Loucy (cell line): ENCODE results near the gene CAPN7.
A peak's percentile ranks its signal among the peaks of the same experiment; 100 is the strongest.

Source experiments
- H2AFZ ChIP-seq: fragments of 200-600 bp; sonication (generic); 2 replicates; pipeline ENCODE4 v1.6.0; 2016; ENCODE audit warnings: antibody characterized with exemption, mild to moderate bottlenecking, low read length, moderate library complexity
- H3F3A ChIP-seq: fragments of 200-600 bp; 2 replicates; pipeline ENCODE4 v1.6.0; 2016; ENCODE audit warnings: antibody characterized with exemption, low read depth, mild to moderate bottlenecking
- H3K27me3 ChIP-seq: fragments of 200-600 bp; sonication (generic); 2 replicates; pipeline ENCODE4 v1.6.1; 2014; ENCODE audit warnings: low read length, mild to moderate bottlenecking; ENCODE audit not compliant: insufficient read depth, poor library complexity, severe bottlenecking
- H3K36me3 ChIP-seq: fragments of 200-600 bp; sonication (generic); 2 replicates; pipeline ENCODE4 v1.6.1; 2016; ENCODE audit warnings: low read length; ENCODE audit not compliant: insufficient read depth
- H3K4me1 ChIP-seq: fragments of 200-600 bp; sonication (generic); 2 replicates; pipeline ENCODE4 v1.5.1; 2014; ENCODE audit warnings: low read length, mild to moderate bottlenecking; ENCODE audit not compliant: insufficient read depth, poor library complexity, severe bottlenecking
- H3K4me2 ChIP-seq: fragments of 200-600 bp; sonication (generic); 2 replicates; pipeline ENCODE4 v1.6.0; 2014; ENCODE audit warnings: antibody characterized with exemption, low read length, low read depth, mild to moderate bottlenecking; ENCODE audit not compliant: poor library complexity, severe bottlenecking
- H3K4me3 ChIP-seq: fragments of 200-600 bp; sonication (generic); 2 replicates; pipeline ENCODE4 v1.5.1; 2014; ENCODE audit warnings: low read length, mild to moderate bottlenecking, mixed read lengths; ENCODE audit not compliant: poor library complexity, severe bottlenecking
- H3K79me2 ChIP-seq: fragments of 200-600 bp; sonication (generic); 2 replicates; pipeline ENCODE4 v1.6.1; 2014; ENCODE audit warnings: low read length; ENCODE audit not compliant: insufficient read depth
- H3K9ac ChIP-seq: fragments of 200-600 bp; sonication (generic); 2 replicates; pipeline ENCODE4 v1.6.0; 2014; ENCODE audit warnings: mild to moderate bottlenecking, low read depth, low read length, moderate library complexity; ENCODE audit not compliant: poor library complexity, severe bottlenecking
- H3K9me2 ChIP-seq: fragments of 200-600 bp; sonication (generic); replicated peaks from 2 replicates; pipeline ENCODE4 v1.6.1; 2016; ENCODE audit warnings: low read depth, low read length, mixed read lengths
- H3K9me3 ChIP-seq: fragments of 200-600 bp; sonication (generic); 2 replicates; pipeline ENCODE4 v1.6.1; 2014; ENCODE audit warnings: mild to moderate bottlenecking, antibody characterized with exemption, low read length, low read depth; ENCODE audit not compliant: insufficient read depth
- H4K20me1 ChIP-seq: fragments of 200-600 bp; sonication (generic); 2 replicates; pipeline ENCODE4 v1.6.0; 2014; ENCODE audit warnings: antibody characterized with exemption, low read length, mild to moderate bottlenecking; ENCODE audit not compliant: insufficient read depth, poor library complexity, severe bottlenecking
- EZH2phosphoT487 ChIP-seq: fragments of 200-600 bp; IDR thresholded peaks from 2 replicates; pipeline ENCODE4 v1.6.1; 2018; ENCODE audit warnings: antibody characterized with exemption, mild to moderate bottlenecking, moderate library complexity, borderline replicate concordance
- TF ChIP-seq, protein P1 (sequence below): fragments of 200-600 bp; sonication (generic); conservative IDR thresholded peaks from 2 replicates; pipeline ENCODE4 v1.5.1; 2014; ENCODE audit warnings: mild to moderate bottlenecking, antibody characterized with exemption, low read length

The CAPN7 gene

DNA sequence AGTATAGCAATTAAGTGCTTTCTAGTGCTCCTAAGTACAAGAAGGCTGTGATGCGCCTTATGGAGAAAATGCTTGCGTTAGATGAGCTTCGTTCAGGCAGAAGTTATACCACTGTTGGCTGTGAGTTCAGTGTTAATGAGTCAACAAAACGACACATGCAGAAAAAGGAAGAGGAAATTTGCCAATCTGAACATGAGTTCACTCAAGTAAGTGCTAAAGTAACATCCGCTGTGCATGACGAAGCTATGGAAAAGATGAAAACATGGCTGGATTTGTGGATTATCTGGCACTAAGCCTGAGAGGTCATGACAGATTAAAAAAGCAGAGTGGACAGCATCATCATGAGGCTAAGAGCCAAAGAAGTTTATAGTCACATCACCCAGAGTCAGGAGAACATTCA lies 89.5 kb downstream of the CAPN7 start:
- peaks cover 13% of the 10 kb centered on the region for H3F3A ChIP-seq
- H3K9me3 ChIP-seq = no peaks in the 10 kb centered on the region
- no peak overlapping the region for H2AFZ ChIP-seq
- no peaks in the 10 kb centered on the region for H3K27me3 ChIP-seq
- H3K9ac ChIP-seq = no peak overlapping the region
- peaks cover 75% of the 10 kb centered on the region for H3K4me1 ChIP-seq
- no peak for TF ChIP-seq EZH2phosphoT487
- TF ChIP-seq, protein P1, sequence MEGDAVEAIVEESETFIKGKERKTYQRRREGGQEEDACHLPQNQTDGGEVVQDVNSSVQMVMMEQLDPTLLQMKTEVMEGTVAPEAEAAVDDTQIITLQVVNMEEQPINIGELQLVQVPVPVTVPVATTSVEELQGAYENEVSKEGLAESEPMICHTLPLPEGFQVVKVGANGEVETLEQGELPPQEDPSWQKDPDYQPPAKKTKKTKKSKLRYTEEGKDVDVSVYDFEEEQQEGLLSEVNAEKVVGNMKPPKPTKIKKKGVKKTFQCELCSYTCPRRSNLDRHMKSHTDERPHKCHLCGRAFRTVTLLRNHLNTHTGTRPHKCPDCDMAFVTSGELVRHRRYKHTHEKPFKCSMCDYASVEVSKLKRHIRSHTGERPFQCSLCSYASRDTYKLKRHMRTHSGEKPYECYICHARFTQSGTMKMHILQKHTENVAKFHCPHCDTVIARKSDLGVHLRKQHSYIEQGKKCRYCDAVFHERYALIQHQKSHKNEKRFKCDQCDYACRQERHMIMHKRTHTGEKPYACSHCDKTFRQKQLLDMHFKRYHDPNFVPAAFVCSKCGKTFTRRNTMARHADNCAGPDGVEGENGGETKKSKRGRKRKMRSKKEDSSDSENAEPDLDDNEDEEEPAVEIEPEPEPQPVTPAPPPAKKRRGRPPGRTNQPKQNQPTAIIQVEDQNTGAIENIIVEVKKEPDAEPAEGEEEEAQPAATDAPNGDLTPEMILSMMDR = no peak
- H3K9me2 ChIP-seq = no peaks in the 10 kb centered on the region
- H3K4me2 ChIP-seq = no peak overlapping the region
- peaks cover 45% of the 10 kb centered on the region for H3K79me2 ChIP-seq
- H4K20me1 ChIP-seq = peaks cover 7% of the 10 kb centered on the region
- H3K4me3 ChIP-seq = no peak overlapping the region
- no peaks in the 10 kb centered on the region for H3K36me3 ChIP-seq

DNA sequence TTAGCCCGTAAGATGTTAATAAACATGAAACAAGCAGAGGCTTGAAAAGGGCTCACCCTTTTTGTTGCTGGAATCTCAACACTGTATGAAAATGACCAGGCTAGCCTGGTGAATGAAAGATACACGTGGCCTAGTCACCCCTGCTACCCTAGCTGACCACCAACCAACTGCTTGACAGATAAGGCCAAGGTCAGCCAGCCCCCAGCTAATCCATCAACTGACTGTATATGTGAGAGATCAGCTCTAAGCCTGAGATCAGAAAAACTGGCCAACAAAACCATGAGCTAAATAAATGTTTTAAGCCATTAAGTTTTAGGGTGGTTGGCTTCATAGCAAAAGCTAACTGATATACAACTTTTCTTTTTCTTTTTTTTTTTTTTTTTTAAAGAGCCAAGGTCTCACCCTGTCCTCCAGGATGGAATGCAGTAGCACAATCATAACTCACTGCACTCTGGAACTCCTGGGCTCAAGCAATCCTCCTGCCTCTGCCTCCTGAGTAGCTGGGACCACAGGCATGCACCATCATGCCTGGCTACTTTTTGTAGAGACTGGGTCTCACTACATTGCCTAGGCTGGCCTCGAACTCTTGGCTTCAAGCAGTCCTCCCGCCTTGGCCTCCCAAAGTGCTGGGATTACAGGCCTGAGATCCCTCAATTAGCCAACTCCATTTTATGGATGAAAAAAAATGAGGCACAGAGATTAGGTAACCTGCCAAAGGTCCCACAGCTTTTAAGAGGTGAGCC lies 91.7 kb downstream of the CAPN7 start:
- Histone ChIP-seq H3K36me3 (peaks cover 14% of the 10 kb centered on the region; the same call in 1 of the 2 replicates), H3K4me3 (no peak overlapping the region), H3F3A (0 out of 2 replicates have a peak, but pooled peaks cover 3% of the 10 kb centered on the region), H3K27me3 (no peaks in the 10 kb centered on the region), H2AFZ (no peak overlapping the region), H3K9me2 (no peaks in the 10 kb centered on the region), H3K9me3 (no peaks in the 10 kb centered on the region), H3K4me1 (peaks cover 65% of the 10 kb centered on the region), H3K79me2 (peaks cover 38% of the 10 kb centered on the region; the same call in 1 of the 2 replicates), H3K4me2 (peak overlapping the region; percentile 37), H3K9ac (no peak overlapping the region), H4K20me1 (no peaks in the 10 kb centered on the region)
- TF ChIP-seq EZH2phosphoT487 = no peak
- TF ChIP-seq, protein P1 = no peak

DNA sequence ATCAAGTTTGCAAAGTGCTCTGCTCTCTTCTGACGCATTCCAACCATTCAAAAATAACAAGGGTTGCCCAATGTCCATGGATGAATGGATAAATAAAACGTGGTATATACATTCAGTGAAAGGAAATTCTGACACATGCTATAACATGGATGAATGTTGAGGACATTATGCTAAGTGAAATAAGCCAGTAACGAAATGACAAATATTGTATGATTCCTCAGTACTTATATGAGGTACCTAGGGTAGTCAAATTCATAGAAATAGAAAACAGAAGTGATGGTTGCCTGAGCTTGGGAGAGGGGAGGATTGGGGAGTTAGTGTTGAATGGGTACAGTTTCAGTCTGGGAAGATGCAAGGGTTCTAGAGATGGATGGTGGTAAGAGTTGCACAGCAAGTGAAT lies 92.5 kb downstream of the CAPN7 start:
- H3K9ac ChIP-seq = no peak overlapping the region
- H3K9me2 ChIP-seq = no peaks in the 10 kb centered on the region
- no peak overlapping the region for H2AFZ ChIP-seq
- H3K4me2 ChIP-seq = no peak overlapping the region
- peaks cover 21% of the 10 kb centered on the region; the same call in 1 of the 2 replicates for H3K36me3 ChIP-seq
- H3K4me1 ChIP-seq = peaks cover 58% of the 10 kb centered on the region
- H3K9me3 ChIP-seq = no peaks in the 10 kb centered on the region
- TF ChIP-seq EZH2phosphoT487 = no peak
- TF ChIP-seq, protein P1 = no peak
- H4K20me1 ChIP-seq = no peaks in the 10 kb centered on the region
- no peaks in the 10 kb centered on the region for H3K27me3 ChIP-seq
- no peak overlapping the region for H3K4me3 ChIP-seq
- peaks cover 34% of the 10 kb centered on the region; the same call in 1 of the 2 replicates for H3K79me2 ChIP-seq
- H3F3A ChIP-seq = 0 out of 2 replicates have a peak, but pooled peaks cover 3% of the 10 kb centered on the region
